DOHH2 (cell line): ENCODE results near the gene CPNE9.

Experiments used
- EZH2phosphoT487 ChIP-seq: fragments of 200-600 bp; sonication (generic); IDR thresholded peaks from 2 replicates; pipeline ENCODE4 v1.6.1; 2017; ENCODE audit warnings: borderline replicate concordance, mild to moderate bottlenecking, antibody characterized with exemption, low read length, moderate library complexity, mixed read lengths
- TF ChIP-seq, protein P1 (sequence below): fragments of 200-600 bp; sonication (generic); IDR thresholded peaks from one replicate; pipeline ENCODE4 v1.5.1; 2014; ENCODE audit warnings: antibody characterized with exemption, mild to moderate bottlenecking, low read depth, low read length; ENCODE audit not compliant: poor library complexity, severe bottlenecking

DNA sequence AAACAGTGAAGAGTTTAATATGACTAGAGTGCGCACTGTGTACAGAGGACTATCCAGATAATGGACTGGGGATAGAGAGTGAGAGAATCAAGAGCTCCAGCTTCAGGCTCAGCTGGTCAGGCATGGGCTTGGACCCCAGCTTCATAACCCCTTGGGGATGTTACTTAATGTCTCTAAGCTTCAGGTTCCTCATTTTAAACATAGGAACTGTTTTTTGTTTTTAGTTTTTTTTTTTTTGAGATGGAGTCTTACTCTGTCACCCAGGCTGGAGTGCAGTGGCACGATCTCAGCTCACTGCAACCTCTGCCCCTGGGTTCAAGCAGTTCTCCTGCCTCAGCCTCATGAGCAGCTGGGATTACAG, 18.0 kb downstream of the CPNE9 start:
- TF ChIP-seq, protein P1, sequence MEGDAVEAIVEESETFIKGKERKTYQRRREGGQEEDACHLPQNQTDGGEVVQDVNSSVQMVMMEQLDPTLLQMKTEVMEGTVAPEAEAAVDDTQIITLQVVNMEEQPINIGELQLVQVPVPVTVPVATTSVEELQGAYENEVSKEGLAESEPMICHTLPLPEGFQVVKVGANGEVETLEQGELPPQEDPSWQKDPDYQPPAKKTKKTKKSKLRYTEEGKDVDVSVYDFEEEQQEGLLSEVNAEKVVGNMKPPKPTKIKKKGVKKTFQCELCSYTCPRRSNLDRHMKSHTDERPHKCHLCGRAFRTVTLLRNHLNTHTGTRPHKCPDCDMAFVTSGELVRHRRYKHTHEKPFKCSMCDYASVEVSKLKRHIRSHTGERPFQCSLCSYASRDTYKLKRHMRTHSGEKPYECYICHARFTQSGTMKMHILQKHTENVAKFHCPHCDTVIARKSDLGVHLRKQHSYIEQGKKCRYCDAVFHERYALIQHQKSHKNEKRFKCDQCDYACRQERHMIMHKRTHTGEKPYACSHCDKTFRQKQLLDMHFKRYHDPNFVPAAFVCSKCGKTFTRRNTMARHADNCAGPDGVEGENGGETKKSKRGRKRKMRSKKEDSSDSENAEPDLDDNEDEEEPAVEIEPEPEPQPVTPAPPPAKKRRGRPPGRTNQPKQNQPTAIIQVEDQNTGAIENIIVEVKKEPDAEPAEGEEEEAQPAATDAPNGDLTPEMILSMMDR, result no peak
- TF ChIP-seq EZH2phosphoT487, result no peak
